HG03354 (cell line): ENCODE data around the gene ARMH3.
A peak's percentile ranks its signal among the peaks of the same experiment; 100 is the strongest.

Experiments
- ATAC-seq: cut with Tn5 transposase; IDR thresholded peaks from one replicate; pipeline ENCODE4 v1.9.1; 2021; ENCODE audit warnings: mild to moderate bottlenecking; ENCODE audit not compliant: unreplicated experiment, poor library complexity, severe bottlenecking

Gene ARMH3

GRCh38 chr10:101905251-101905650, 150.7 kb downstream of the ARMH3 start:
- no peak for ATAC-seq

- ATAC-seq = peak; percentile 84
Observed at GRCh38 chr10:101903827-101904550, 152.0 kb downstream of the ARMH3 start.

GRCh38 chr10:101902820-101903145, 153.2 kb downstream of the ARMH3 start:
- ATAC-seq = no peak

GRCh38 chr10:101902032-101902819, 153.7 kb downstream of the ARMH3 start:
- ATAC-seq = no peak

GRCh38 chr10:101901340-101901739, 154.6 kb downstream of the ARMH3 start:
- peak; percentile 73 for ATAC-seq

- no peak for ATAC-seq
Observed at GRCh38 chr10:101897633-101898032, 158.3 kb downstream of the ARMH3 start.

GRCh38 chr10:101896225-101896877, 159.6 kb downstream of the ARMH3 start:
- no peak for ATAC-seq

GRCh38 chr10:101895781-101896180, 160.2 kb downstream of the ARMH3 start:
- no peak for ATAC-seq

- ATAC-seq = no peak
Observed at GRCh38 chr10:101894742-101895141, 161.2 kb downstream of the ARMH3 start.

GRCh38 chr10:101894266-101894665, 161.7 kb downstream of the ARMH3 start:
- no peak for ATAC-seq

- no peak for ATAC-seq
Observed at GRCh38 chr10:101893510-101894120, 162.4 kb downstream of the ARMH3 start.

- no peak for ATAC-seq
Observed at GRCh38 chr10:101892782-101893391, 163.1 kb downstream of the ARMH3 start.

GRCh38 chr10:101889256-101890210, 166.4 kb downstream of the ARMH3 start:
- no peak for ATAC-seq

GRCh38 chr10:101888251-101888949, 167.6 kb downstream of the ARMH3 start:
- ATAC-seq = no peak

- ATAC-seq = no peak
Observed at GRCh38 chr10:101887775-101888174, 168.2 kb downstream of the ARMH3 start.

- no peak for ATAC-seq
Observed at GRCh38 chr10:101886521-101887312, 169.3 kb downstream of the ARMH3 start.

GRCh38 chr10:101881036-101881774, 174.8 kb downstream of the ARMH3 start:
- ATAC-seq = no peak
